H1 (cell line): Measurements from ENCODE around the gene TTC28. TPM values are rescaled to one million over a fixed set of nuclear protein-coding genes. Genes with fewer than 3 reads are reported as not detected.

ENCODE experiments used
- CHD7 ChIP-seq: fragments of 300-600 bp; sonication (generic); IDR thresholded peaks from 2 replicates; pipeline ENCODE4 v1.7.1; 2012; ENCODE audit warnings: low read length, moderate library complexity, mild to moderate bottlenecking, inconsistent platforms; ENCODE audit not compliant: insufficient replicate concordance
- polyA plus RNA-seq, 7 experiments: library from polyadenylated mRNA; depleted of rRNA in 3 of 7; stranded (reverse) in 5 of 7; unstranded in 2 of 7; fragments of >200 nt in 5 of 7; fragments of 200-250 nt in 2 of 7; gene quantifications; 1 replicate in 5 of 7; 2 replicates in 1 of 7; 4 replicates in 1 of 7; pipeline versions ENCODE4 v1.2.1 to v1.2.3, GENCODE V29; 2011 to 2013; ENCODE audit warnings: missing spikeins in 2 of 7, mixed read lengths in 2 of 7
- total RNA-seq: library from RNA; stranded (reverse); fragmentation: NEBNext Ultra II Directional; extraction: Animal tissue kit (Norgen Biotek cat#: 25700); gene quantifications from 2 replicates; pipeline ENCODE4 v1.2.1, GENCODE V29; 2021

The TTC28 gene
- total and polyA plus RNA-seq, 2 of the 8 experiments (the other 6 are each of a cell fraction or from before 2014, with no cell fraction given), result 2.6 to 12.6 TPM

- no peak for TF ChIP-seq CHD7
- TF ChIP-seq, all 59 proteins: peak for 0
Measured at GRCh38 chr22:28465841-28466240, 213.8 kb downstream of the TTC28 start (continued).
